Stimulated activated CD8-positive, alpha-beta memory T cell treated with anti-CD3 and anti-CD28 coated beads, Interleukin-15, amount 100 ng/mL, for 24 hours (primary cell): ENCODE measurements around the gene ITGA11.
"Not testable (repeated sequence)": the region's sequence is repeated elsewhere in the genome, so short reads cannot be mapped to it uniquely, and the experiment has no call there.

ENCODE experiments used
- DNase-seq: peaks from one replicate; pipeline ENCODE4 v3.0.0-alpha.2; 2020; ENCODE audit warnings: low read depth

Gene ITGA11

DNA sequence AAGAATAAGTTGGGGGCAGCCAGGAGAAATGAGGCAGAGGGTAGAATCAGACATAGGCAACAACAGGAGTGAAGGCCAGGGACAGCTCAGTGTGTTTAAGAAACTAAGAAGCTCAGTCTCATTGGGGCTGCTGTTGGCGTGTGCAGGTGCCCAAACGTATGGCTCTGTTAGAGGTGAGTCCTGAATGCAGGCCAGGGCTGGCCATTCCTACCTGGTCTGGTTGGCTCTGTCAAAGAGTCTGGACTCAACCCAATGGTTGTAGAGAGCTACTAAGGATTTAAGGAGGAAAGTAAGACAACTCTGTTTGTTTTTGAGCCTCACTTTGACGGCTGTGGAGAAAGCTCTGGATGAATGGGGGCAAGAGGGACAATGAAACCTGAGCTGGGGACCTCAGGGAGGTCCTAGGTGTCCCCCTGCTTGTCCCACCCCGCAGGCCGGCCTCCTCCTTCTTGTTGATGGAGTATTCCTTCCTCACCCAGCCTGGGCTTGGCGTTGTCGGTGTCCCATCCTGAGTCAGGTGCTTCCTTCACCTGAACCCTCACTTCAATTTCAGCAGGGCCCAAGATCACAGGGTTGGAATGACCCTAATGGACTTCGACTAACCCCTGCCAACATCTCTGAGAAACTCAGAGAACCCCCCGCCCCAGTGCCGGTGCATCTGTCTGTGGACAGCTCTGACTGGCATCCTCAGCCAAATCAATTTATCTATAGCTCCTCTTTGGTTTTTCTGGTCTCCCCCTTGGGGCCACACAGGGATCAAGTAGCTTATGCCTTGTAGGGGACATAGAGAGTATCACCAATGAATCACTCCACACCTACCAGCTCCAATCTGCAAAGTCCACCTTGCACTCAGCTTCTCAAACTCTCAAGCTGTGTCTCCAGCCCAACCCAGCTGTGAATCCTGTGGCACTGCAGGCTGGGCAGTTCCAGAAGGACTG lies 8.3 kb downstream of the ITGA11 start:
- no peak for DNase-seq

DNA sequence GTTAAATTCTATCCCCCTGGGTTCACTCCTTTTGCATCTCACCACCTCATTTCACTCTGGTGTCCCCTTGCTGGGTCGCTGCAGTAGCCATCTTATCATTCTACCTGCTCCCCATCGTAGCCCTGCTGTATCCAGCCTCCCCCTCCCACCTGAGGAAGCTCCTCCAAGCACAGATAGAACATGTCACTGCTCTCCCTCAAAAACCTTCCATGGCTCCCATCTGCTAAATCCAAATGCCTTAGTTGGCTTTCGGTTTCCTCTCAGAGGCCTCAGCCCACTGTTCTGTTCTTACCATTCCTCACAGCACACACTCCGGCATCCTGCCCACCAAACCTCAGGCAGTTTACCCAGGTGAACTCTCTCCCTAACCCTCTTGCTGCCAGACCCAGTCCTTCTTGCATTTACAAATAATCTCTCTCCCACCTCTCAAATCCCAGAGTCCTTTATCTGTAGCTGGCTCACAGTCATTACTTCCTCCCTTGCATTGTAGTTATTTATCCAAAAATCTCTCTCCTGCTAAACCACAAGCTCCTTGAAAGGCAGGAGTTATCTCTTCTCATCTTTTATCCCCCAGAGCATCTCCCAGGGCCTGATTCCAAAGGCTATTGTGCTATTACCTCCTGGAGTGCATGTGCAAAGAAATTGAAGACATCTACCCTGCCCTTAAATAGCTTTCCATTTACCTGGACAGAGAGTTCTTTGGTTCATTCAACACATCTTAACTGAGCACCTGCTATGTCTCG lies 9.4 kb downstream of the ITGA11 start:
- DNase-seq: not testable (repeated sequence)

DNA sequence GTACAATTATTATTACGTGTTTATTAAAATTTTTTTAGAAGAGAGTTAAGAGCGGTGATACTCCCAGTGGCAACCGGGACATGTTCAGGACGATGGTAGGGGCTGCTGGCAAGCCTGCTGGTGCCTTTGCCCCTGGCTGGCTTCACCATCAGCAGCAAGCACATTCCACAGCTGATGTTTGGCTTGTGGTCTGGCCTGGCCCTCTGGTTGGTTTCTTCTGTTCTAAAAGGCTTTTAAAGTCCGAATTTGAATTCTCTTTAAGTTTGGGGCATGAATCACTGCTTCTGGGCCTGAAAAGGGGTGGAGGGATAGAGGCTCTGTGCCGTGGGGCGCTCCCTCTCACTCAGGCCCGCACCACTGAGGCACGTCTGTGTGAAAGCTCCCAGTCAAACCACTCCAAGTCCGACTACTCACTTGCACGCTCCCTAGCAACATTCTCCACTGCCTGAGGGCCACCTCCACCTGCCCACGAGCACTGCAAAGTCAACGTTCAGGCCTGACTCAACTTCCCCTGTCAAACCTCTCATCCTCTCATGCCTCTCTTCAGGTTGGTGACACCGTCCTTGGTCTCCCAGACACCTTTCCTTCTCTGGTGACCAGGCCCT lies 10.1 kb downstream of the ITGA11 start:
- no peak for DNase-seq

DNA sequence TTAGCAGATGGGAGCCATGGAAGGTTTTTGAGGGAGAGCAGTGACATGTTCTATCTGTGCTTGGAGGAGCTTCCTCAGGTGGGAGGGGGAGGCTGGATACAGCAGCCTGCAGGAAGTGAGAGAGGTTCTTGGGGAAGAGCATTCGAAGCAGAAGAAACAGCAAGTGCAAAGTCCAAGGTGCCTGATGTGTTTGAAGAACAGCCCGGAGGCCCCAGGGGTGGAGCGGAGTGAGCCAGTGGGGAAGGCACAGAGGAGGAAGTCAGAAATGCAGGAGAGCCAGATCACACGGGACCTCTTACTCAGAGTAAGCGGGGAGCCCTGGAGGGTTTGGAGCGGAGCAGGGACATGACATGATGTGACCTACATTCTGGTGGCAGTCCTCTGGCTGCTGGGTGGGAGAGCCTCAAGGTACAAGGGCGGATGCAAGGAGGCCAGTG lies 10.8 kb downstream of the ITGA11 start:
- no peak for DNase-seq

DNA sequence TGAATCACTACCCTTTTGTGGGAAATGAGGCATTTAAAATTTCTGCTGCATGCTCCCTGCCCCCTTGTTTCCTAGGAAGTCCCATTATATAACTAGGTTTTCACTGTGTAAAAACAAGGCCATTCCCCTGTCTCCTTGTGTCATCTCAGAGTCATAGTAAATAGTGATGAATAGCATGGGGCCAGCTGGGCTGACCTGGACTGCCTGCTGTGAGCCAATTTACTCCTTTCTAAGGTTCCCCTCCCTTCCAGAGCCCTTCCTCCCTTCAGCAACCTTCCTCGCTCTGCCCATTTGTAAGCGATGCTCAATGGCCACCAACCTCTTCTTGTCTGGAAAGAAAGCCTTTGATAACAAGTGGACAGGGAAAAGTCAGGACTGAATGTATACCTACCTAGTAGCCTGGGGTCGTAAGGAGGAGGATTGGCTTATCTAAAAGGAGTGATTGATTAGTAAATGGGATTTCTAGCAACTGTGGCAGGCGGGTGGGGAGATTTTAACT lies 11.7 kb downstream of the ITGA11 start:
- DNase-seq: no peak

DNA sequence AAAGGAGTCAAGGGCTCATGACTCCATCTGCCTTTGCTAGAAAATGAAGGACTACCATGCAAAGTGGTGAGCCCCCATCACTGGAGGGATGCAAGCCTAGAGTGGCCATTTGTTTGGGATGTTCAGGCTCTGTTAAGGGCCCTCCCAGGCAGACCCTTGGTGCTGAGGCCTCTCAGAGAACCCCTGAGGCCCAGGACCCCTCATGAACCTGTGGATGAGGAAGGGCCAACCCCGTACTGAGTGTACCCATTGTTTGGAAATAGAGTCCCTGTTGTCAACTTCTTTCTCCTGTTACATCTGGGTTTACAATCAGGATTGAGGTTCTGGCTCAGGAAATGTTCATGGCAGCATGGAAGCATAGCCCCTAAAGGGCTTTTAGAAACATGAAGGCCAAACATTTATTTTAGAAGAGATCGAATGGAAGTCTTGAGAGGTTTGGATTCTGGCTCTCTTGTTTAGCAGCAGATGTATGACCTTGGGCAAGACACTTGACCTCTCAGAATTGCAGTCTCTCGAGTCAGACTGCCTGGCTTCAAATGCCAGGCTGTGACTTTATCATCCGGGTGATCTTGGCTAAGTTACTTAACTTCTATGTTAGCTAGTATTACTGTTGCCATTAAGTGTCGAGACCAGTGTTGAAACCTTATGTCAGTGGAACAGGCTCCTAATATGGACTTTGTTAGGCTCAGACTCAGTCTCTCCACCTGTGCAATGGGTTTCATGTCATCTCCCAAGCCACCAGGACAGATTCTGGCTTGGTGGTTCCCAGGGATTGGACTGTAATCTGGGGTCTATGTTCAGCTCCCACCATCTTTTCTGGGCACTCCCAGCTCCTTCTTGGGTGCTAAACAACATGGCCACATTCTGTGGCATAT lies 12.4 kb downstream of the ITGA11 start:
- no peak for DNase-seq

DNA sequence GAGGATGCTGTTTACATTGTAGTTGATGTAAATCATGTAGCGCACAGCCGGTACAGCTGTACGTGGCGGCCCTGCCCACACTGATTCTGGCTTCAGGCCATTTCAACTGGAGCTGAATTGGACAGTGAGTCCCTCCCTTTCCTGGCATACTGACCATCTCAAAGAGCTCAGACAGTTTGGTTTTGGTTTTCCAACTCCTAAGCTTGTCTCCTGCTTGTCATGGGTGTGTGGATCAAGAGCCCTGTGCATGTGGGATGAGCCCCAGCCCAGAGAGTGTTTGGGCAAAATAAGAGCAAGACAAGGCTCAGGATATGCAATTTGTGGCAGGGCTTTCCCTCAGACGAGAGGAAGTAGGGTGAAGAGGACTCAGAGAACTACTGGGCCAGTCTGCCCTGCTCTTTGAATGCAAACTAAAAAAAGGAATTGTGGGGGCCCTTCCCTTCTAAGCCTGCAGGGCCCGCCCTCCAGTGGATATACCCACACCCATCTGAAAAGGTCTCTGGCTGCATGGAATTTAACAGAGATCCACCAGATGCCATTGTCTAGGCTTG lies 13.3 kb downstream of the ITGA11 start:
- no peak for DNase-seq

DNA sequence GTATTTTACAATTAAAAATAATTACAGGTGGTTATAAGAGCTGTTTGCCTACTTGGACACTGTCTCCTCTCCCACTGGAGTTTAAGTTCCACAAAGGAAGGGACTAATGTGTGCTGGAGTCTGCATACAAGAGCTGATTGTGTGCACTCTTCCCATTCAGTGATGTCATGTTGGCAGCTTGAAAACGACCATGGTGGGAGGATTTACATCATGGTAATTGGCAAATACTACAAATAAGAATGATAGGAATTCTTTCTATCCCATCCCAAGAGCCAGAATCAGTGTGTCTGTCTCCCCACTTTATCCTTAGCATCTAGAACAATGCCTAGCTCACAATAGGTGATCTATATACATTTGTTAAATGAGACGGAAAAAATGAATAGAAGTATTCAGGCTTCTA lies 14.1 kb downstream of the ITGA11 start:
- no peak for DNase-seq

DNA sequence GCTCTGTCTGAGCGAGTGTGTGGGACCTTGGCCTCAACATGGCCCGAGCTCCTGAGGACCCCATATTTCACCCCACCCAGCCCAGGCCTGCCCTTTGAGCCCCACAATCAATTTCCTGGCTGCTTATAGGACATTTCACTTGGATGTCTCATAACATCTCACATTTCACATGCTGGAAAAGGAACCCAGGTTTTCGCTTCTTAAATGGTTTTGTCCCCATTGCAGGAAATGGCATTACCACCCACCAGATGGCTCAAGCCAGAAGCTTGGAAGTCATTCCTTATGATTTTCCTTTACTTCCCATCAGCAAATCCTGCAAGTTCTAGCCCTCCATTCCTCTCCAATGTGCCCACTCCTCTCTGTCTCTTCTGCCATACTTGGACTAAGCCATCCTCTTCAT lies 14.9 kb downstream of the ITGA11 start:
- DNase-seq: no peak

DNA sequence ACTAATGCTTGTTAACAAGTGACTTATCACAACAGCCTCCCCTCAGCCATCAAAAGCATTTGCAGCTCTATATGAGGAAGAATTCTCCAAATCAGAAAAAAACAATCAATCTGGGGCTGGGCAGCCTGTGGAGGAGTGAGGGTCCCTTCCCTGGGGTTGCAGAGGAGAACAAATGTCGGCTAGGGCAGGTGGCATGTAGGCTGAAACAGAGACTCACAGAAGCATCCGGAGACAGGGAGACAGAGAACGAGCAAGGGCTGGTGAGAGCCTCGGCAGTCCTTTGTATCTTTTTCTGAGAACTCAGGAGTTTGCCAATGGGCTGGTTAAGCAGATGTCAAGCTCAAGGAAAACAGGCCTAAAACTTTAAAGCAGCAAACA lies 15.8 kb downstream of the ITGA11 start:
- DNase-seq: no peak

DNA sequence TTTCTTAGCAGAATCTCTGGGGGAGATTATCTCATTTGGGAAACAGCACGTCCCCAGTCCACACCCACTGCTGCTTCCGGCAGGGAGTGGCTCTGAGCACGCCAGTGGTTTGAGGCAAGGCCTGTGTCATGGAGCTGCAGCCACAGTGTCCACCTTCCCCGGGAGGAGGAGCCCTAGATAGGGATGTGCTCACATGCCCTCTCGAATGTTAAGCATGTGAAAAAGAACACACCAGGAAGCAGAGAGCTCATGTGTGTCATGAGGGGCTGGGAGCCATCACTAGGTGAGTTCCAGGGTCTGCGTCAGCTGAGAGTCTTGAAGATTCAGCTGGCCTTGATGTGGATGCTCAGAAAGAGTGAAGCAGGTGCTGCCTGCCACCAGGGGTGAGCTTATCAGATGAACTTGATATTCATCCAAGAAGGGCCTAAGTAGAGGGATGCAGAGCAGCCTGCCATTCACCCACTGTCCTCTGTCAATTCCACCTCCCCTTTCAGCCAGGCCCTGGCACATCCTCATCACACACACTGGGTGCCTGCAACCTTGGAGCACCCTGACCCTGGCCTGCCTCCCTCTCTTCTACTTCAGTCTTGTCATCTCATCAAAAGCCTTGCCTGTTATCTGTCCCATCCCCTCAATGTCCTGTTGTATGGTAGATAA lies 16.3 kb downstream of the ITGA11 start:
- DNase-seq: no peak

DNA sequence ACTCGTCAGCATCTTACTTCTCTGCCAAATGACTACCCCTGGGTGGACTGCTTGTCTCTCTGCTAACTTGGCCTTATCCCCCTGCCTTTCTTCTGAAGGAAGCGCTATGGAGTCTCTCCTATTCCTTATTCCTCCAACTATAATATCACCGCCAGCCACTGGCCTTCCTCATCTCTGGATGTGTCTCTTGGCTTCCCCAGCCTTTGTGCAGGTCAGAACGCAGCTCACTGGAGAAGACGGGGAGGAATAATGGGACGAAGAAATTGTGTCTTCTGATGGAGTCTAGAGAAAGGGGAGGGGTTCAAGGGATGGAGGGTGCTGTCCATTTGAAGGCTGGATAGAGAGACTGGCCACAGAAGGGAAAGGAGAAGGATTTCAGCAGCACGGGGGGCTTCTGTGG lies 16.9 kb downstream of the ITGA11 start:
- DNase-seq: no peak

DNA sequence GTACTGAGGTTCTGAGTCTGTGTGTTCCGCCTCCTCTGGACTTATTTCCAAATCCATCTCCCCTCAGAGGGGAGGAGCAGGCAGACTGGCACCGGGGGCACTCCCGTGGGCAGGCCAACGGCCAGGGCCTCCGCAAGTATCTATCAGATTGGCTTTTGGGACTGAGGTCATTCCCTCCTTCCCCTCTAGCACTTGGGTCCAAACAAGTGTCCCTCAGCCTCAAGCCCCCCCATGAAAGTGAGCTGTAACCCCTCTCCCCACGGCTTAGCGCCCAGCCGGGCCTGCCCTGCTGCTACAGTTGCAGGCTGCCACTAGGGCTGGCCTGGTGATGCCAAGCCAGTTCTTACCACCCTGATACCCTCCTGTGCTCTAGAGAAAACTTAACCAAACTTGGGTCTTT lies 17.4 kb downstream of the ITGA11 start:
- no peak for DNase-seq

DNA sequence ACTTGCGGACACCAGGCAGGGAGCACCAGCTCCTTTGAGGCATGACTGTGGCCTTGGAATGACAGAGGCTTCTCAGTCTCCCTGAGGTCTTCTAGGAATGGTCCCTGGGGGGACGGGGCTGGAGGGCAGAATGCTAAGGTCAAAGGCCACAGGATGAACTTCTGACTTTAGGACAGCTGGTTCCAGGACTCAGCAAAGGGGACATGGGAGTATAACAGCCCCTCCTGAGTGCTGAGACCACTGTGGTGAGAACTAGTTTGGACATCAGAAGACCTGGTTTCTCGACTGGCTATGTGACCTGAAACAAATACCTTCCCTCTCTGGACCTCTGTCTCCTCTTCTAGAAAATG lies 17.8 kb downstream of the ITGA11 start:
- no peak for DNase-seq

DNA sequence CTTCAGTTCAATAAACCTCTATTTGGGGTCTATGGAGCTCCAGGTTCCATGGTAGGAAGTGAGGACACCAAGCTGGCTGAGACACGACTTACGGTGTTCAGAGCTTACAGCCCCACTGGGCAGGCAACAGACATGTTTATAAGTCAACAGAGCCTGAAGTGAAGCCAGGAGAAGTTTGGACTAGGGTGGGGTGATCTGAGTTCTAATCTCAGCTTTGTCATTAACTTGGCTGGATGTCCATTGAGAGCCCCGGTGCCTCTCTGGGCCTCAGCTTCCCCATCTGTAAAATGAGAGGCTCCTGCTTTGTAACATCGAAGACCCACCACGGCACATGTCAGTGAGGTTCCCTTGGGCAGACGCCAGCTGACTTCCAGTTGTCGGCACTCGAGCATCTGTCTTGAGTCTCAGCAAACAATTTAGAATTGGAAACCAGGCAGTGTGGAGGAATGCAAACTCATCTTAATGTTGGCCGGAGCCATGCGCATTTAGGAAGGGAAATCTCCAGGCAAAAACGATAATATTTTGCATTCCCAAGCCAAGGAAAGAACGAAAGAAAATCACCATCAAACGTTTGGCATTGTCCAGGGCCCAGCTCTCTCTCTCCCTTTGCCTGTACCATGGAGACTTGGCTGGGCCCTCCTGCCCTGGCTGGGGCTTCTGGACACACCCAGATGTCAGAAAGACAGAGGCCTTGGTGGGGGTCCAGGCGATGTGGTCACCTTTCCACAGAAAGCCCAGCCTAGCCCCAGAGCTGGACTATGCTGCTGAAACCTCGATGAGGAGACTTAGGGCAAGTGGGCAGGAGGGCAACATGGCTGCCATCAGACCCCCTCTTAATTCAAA lies 18.4 kb downstream of the ITGA11 start:
- no peak for DNase-seq

DNA sequence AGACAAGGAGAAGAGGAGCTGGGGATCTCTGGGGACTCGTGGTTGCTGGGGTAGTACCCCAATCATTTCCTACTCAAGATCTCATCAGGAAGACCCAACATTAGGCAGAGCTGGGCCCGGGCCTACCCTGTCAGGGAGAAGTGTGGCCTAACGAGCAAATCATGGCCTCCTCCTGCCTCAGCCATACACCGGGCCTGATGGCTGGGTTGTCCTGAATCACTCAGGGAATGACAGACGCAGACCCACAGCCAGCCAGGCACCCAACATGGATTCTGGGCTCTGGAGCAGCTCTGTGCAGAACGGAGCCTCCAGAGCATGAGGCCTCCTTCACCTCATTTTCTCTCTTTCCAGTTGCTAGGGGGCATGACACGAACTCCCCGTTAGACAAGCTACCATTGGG lies 19.7 kb downstream of the ITGA11 start:
- no peak for DNase-seq

DNA sequence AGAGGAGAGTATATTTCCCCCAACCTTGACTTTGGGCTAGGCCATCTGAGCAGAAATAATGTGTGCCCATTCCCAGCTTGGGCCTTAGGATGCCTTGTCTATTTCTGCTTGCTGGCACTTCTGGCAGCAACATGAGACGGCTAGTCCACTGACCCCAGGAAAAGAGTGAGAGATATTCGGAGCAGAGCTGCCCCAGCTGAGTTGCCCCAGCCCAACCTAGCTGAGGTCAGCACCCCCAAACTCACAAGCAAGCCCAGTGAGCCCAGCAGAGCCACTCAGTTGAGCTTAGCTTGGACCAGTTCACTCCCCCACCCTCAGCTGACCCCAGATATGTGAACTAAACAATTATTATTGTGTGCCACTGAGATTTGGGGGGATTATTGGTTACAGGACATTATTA lies 20.2 kb downstream of the ITGA11 start:
- no peak for DNase-seq

DNA sequence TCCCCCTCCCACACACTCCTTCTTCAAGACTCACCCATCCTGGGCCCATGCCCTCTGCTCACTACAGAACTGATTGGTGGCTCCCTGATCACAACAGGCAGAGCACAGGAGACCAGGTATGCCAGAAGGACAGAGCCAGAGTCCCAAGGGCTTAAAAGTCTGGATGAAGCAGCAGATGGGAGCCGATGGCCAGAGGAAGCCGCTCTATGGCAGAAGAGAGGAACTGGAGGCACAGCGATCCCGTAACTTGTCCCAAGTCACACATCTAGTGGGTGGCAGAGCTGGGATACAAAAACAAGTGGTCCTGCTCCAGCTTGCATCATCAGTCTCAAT lies 20.7 kb downstream of the ITGA11 start:
- no peak for DNase-seq

DNA sequence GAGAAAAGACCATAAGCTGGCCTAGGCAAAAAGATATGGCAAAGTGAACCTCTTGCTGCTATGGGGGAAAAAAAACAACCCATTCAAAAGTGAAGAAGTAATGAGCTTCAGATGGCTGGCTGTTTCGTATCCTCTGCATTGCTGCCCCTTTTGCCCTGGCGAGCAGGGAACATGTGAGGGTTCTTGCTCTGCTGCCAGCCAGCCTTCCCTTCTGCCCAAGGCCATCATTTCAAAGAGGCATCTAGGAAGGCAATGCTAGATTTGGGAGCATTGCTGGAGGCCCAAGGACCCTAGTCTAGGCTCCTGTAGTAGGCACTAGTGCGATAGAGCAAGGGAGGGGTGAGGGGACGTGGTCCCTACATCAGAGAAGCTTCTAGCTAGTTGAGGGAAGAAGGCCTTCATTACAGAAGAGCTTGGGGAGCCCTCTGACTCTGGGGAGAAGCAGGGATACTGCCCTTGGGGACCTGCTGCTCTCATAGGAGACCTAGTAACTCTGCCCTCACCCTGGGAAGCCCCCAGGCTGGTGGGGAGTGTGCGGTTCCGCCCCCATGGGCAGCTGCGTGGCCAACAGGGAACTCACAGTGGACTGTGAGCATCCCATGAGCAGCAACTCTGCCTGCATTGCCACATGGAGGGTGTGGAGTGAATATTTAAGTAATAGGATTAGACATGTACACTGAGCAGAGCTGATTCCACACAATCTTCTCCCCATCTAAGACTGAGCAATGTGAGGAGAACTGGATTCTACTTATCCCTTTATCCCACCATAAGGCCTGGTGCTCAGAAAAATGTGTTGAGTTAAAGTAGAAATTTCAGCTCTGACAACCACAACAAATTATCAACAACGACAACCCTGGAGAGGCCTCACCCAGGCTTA lies 21.3 kb downstream of the ITGA11 start:
- DNase-seq: no peak
